GM23338 (cell line): ENCODE data around the gene CLEC1B. TPM values are rescaled to one million over a fixed set of nuclear protein-coding genes. Genes with fewer than 3 reads are reported as not detected.

Experiments used
- polyA plus RNA-seq: library from polyadenylated mRNA; unstranded; fragments of >200 nt; fragmentation: Nextera tagmentation; extraction: Ambion mirVana; gene quantifications from 2 replicates; pipeline ENCODE4 v1.2.1, GENCODE V29; 2016
- total RNA-seq: library from RNA; depleted of rRNA; stranded (reverse); fragments of >200 nt; shearing (Covaris generic); gene quantifications from 2 replicates; pipeline ENCODE4 v1.2.3, GENCODE V29; 2014; rRNA removed

Gene CLEC1B
- total and polyA plus RNA-seq, 2 experiments from 2014 or later = not detected

Other genes with a start within 250 kb of the CLEC1B start
- gene CD69, start 238.2 kb downstream of the CLEC1B start, total RNA-seq = not detected in 2 replicates
- 0.12 TPM in 1 of 2 replicates, not detected in the other for gene CD69, start 238.2 kb downstream of the CLEC1B start, polyA plus RNA-seq
- gene KLRF1, start 171.6 kb downstream of the CLEC1B start, total RNA-seq = not detected in 2 replicates
- gene KLRF1, start 171.6 kb downstream of the CLEC1B start, polyA plus RNA-seq = 0.50 TPM in 1 of 2 replicates, not detected in the other
- gene CLEC2B, start 129.8 kb downstream of the CLEC1B start, total RNA-seq = not detected in 2 replicates
- not detected in 2 replicates for gene CLEC2B, start 129.8 kb downstream of the CLEC1B start, polyA plus RNA-seq
- gene KLRF2, start 117.6 kb downstream of the CLEC1B start, total RNA-seq = not detected in 2 replicates
- gene KLRF2, start 117.6 kb downstream of the CLEC1B start, polyA plus RNA-seq = not detected in 2 replicates
- not detected in 2 replicates for gene CLEC2A, start 66.8 kb downstream of the CLEC1B start, total RNA-seq
- not detected in 2 replicates for gene CLEC2A, start 66.8 kb downstream of the CLEC1B start, polyA plus RNA-seq
- gene CLEC12A, start 27.7 kb downstream of the CLEC1B start, total RNA-seq = not detected in 2 replicates
- not detected in 2 replicates for gene CLEC12A, start 27.7 kb downstream of the CLEC1B start, polyA plus RNA-seq
- not detected in 2 replicates for gene CLEC12B, start 11.5 kb upstream of the CLEC1B start, total RNA-seq
- not detected in 2 replicates for gene CLEC12B, start 11.5 kb upstream of the CLEC1B start, polyA plus RNA-seq
- not detected in 2 replicates for gene CLEC9A, start 31.6 kb upstream of the CLEC1B start, total RNA-seq
- gene CLEC9A, start 31.6 kb upstream of the CLEC1B start, polyA plus RNA-seq = not detected in 2 replicates
- gene CLEC1A, start 99.9 kb upstream of the CLEC1B start, total RNA-seq = 1.1 TPM in 1 of 2 replicates, not detected in the other
- 0.07 TPM in 1 of 2 replicates, not detected in the other for gene CLEC1A, start 99.9 kb upstream of the CLEC1B start, polyA plus RNA-seq
- not detected in 2 replicates for gene CLEC7A, start 131.1 kb upstream of the CLEC1B start, total RNA-seq
- gene CLEC7A, start 131.1 kb upstream of the CLEC1B start, polyA plus RNA-seq = 0.09 and 0.39 TPM in 2 replicates
- gene OLR1, start 173.0 kb upstream of the CLEC1B start, total RNA-seq = not detected in 2 replicates
- gene OLR1, start 173.0 kb upstream of the CLEC1B start, polyA plus RNA-seq = not detected in 2 replicates
- not detected in 2 replicates for gene TMEM52B, start 179.9 kb upstream of the CLEC1B start, total RNA-seq
- gene TMEM52B, start 179.9 kb upstream of the CLEC1B start, polyA plus RNA-seq = not detected in 2 replicates
- gene GABARAPL1, start 213.8 kb upstream of the CLEC1B start, total RNA-seq = 60.9 and 77.8 TPM in 2 replicates
- gene GABARAPL1, start 213.8 kb upstream of the CLEC1B start, polyA plus RNA-seq = 35.7 and 36.5 TPM in 2 replicates